ENCODE data around the gene ADAMTS17.

The ADAMTS17 gene

DNA sequence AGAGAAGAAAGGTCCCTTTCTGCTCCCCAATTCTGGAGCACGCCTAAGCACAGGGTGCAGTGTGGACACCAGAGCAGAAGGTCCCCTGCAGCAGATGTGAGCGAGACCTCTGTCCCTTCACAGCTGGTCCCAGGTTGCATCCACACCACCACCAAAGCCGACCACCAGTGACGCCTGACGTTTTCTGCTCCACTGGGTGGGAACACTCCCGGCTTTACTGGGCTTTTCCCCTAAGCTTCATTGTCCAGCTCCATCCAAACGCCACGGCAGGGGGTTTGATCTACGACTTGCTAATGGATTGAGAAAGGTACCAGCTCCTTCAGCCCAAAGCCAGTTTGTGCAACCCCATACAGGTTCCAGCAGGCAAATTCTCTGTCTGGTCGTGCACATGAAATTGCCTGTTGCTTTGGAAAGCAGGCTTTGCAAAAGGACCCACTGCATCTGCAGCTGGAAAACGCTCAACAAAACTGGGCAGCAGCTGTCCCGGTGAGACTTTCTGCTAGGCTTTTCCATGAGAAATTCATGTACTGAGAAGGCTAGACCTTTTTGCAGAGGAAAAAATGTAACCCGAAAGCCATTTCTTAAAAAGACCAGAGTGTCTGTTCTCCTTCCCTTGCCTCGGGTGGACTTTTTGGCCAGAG lies 31.1 kb downstream of the ADAMTS17 start:
- no peak for DNase-seq

- DNase-seq: no peak
Measured at GRCh38 chr15:100310041-100310405, 31.8 kb downstream of the ADAMTS17 start.

- DNase-seq: no peak
Measured at GRCh38 chr15:100309109-100310040, 32.4 kb downstream of the ADAMTS17 start.

DNA sequence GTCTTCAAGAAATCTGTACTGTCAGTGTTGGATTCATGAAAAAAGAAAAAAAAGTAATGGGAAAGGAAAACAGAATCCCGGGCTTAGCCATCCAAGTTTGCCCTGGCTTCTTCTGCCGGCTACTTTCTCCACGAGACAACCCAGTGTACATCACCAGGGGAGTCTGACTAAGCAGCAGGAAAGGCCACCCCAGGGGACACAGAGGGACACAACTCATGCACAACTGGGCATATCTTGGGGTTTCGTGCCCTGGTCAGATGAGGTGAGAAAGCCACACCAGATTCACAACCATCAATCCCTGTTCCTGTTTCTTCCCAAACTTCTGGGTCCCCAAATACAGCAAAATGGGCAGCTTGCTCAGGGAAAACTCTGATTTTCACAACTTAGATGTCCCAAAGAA lies 33.2 kb downstream of the ADAMTS17 start:
- no peak for DNase-seq

DNA sequence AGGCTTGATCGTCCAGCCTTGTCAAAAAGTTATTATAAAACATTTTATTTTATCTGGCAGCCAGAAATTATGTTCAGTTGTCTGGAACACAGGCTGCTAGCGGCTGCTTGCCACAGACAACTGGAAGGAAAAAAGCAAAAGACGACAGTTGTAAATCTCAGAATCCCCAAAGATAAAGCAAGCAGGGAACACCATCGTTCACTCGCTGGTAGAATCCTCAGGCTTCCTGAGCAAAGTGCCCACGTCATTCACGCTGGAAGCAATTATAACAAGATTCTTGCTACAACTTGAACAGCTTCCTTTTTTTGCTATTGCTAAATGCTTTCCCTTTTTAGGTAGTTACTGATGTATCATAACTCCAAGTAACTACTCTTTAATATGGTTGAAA lies 33.6 kb downstream of the ADAMTS17 start:
- DNase-seq: no peak

- DNase-seq: no peak
Measured at GRCh38 chr15:100307241-100308212, 34.2 kb downstream of the ADAMTS17 start.

GRCh38 chr15:100306098-100306497 lies 35.7 kb downstream of the ADAMTS17 start:
- DNase-seq: no peak

GRCh38 chr15:100301910-100302431 lies 39.8 kb downstream of the ADAMTS17 start:
- no peak for DNase-seq

DNA sequence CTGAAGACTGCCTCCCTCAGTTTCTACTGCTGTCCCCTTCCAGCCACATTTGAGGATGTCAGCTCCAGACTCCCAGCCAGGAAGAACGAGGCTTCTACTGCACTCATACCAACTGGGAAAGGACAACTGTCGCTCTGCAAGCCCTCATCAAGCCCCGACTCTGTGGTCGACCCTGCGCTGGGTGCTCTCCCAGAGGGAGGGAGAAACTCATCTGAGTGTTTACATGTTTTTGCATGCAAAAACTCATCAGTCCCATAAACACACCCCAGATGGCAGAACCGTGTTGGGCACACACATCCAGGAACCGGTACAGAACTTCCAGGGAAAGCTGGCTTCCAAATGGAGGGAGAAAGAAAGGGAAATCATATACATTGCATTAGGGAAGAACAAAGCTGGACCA lies 43.5 kb downstream of the ADAMTS17 start:
- DNase-seq: no peak

DNA sequence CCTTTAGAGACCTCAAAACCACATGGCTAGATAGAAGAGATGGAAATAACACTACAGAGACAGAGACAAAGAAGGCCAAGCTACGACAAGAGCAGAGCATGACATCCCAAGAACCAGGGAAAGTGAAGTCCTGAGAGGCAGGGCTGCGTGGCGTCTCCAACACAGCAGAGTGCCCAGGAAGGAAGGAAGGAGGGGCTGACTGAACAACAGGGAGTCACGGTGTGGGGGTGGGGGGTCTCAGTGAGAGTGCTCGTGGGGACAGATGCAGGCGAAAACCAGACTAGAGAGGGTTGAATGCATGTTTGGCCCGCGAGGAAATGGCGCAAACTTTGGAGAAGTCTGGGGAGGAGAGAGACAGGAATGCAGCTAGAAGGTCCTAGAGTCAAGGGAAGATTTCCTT lies 44.0 kb downstream of the ADAMTS17 start:
- no peak for DNase-seq

DNA sequence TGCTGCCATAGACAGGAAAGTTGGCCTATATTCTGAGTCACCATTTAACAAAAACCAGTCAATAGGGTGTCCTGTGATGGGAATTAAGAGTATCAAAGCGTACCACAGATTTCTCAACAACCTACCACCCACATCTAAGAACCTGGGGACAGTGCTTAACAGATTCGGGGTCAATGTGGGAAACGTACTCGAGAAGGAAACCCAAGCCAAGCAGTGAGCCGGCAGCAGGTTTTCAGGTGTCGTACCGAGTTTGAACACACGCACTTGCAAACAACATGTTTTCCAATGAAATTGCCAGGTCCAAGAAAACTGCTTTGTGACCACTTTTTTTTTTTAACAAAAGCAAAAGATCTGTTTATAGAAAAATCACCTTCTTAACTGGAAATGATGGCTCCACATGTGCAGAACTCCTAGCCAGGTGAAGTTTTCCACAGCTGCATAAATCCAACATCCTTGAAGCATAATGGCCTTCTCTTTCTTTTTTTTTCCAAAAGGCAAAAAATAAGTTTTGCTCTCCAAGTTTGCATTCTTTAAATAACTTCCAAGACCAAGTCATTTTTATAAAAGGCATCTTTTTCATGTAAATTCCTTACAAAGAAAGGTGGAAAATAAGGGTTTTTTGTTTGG lies 45.7 kb downstream of the ADAMTS17 start:
- DNase-seq: no peak

DNA sequence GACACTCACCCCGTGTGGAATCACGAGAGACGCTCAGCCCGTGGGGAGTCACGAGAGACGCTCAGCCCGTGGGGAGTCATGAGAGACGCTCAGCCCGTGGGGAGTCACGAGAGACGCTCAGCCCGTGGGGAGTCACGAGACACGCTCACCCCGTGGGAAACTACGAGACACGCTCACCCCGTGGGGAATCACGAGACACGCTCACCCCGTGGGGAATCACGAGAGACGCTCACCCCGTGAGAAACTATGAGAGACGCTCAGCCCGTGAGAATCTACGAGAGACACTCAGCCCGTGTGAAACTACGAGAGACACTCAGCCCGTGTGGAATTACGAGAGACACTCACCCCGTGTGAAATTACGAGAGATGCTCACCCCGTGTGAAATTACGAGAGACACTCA lies 49.8 kb downstream of the ADAMTS17 start:
- no peak for DNase-seq

- DNase-seq: no peak
Measured at GRCh38 chr15:100291106-100291505, 50.7 kb downstream of the ADAMTS17 start.

DNA sequence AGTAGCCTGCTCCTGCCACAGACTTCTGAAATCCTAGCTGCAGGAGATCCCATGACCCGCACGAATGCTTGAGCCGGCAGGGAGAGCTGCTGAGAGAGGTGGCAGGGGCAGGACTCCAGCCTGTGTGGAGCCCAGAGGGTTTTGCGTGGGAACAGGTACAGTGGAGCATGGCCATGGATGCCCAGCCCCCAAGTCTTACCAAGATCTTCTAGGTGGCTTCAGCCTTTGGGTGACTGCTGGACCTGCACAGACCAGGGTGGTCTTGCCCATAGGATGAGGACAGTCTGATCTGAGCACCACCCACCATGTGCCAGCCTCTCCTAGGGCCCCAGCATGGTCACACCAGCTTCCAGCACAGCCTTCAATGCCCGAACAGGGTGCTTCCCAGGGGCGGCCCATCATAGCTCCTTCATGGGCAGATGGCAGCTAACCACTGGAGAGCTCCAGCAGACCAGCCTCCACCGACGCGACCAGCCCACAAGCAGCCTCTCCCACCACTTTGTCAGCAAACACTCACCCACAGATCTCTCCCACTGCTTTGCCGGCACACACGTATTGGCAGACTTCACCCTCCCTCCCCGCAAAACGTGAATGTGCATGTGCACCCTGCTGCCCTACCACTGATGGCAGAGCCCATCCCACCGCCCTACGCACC lies 56.0 kb downstream of the ADAMTS17 start:
- DNase-seq: no peak

DNA sequence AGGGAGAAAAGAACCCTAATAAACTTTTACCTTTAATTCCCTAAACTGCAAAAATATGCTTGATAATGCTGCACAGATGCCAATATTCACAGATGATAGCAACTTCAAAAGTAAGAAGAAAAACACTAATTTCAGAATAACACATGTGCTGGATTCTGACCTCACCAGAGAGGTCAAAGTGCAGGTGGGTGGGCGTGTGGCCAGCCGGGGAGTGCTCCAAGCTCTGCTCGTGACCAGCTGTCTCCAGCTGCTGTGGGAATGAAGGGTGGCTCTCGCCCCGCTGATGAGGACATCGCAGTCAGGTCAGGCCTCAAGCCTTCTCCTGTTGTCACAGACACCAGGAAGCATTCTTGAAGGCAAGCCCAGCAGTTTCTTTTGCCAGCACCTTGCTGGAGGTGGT lies 57.1 kb downstream of the ADAMTS17 start:
- no peak for DNase-seq

DNA sequence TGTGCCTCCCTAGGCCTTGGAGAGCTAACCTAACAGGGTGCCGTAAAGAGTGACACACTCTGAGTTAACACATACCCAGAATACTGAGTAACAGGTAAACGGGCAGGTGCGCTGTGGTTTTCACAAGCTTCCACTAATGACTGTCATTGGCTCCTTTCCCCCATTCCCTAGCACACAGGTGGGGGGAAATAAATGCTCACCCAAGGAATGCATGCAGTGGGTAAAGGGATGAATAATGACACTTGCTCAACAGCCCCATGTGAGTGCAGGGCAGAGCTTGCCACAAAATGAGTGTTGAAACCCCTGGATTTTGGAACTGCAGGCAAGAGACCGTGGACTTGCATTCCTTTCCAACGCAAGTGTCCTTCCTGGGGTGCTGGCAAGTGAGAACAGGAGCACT lies 57.6 kb downstream of the ADAMTS17 start:
- DNase-seq: no peak

GRCh38 chr15:100281096-100281917 lies 60.5 kb downstream of the ADAMTS17 start:
- no peak for DNase-seq

- no peak for DNase-seq
Measured at GRCh38 chr15:100279849-100280248, 61.9 kb downstream of the ADAMTS17 start.

DNA sequence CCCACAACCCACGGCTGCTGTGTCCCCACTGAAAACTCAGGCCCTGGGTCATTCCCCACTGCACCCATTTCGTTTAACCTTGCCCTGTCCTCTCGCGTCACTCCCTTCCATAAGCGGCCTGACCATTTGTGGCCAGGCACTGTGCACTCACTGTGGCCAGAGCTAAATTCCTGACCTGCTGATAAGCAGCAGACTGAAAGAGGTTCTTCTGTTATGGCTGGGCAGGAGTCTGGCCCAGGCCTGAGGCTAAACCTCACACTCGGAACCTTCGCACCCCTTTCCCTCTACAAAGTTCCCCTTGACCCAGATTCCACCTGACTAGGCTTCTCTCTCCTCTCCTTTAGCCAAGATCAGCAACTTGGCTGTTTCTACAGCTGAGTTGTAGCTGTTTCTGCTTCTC lies 62.3 kb downstream of the ADAMTS17 start:
- DNase-seq: no peak

GRCh38 chr15:100278596-100279380 lies 63.0 kb downstream of the ADAMTS17 start:
- DNase-seq: no peak
